Adrenal gland (tissue), 12 donors: ENCODE measurements around the gene SPACA4. TPM values are rescaled to one million over a fixed set of nuclear protein-coding genes. Genes with fewer than 3 reads are reported as not detected.

Source experiments
- DNase-seq, 7 donors: peaks; one replicate each; pipeline ENCODE4 v3.0.0-alpha.2; 2019 to 2020
- H3K27ac ChIP-seq, 5 donors: fragments of 200-600 bp; sonication (generic) in 4 of 5; 1 replicate in 3 of 5; 2 replicates in 2 of 5; pipeline versions ENCODE4 v1.5.1 to v1.8.0; 2016 to 2020; ENCODE audit warnings: mild to moderate bottlenecking in 1 of 5
- H3K27me3 ChIP-seq: fragments of 200-600 bp; 2 replicates; pipeline ENCODE4 v1.8.0; 2021
- H3K36me3 ChIP-seq, 2 donors: fragments of 200-600 bp; replicated peaks in 1 of 2; 1 replicate in 1 of 2; 2 replicates in 1 of 2; pipeline versions ENCODE4 v1.5.1 to v1.8.0; 2018 to 2022
- H3K4me1 ChIP-seq, 2 donors: fragments of 200-600 bp; replicated peaks in 1 of 2; 1 replicate in 1 of 2; 2 replicates in 1 of 2; pipeline versions ENCODE4 v1.5.1 to v1.8.0; 2018 to 2021
- H3K4me3 ChIP-seq, 4 donors: fragments of 200-600 bp; sonication (generic) in 3 of 4; one replicate each; pipeline ENCODE4 v1.5.1; 2016 to 2018
- H3K9me3 ChIP-seq, 3 donors: fragments of 200-600 bp; sonication (generic) in 1 of 3; replicated peaks in 1 of 3; 1 replicate in 2 of 3; 2 replicates in 1 of 3; pipeline versions ENCODE4 v1.5.1 to v1.8.0; 2016 to 2021
- CTCF ChIP-seq, 6 experiments: fragments of 450-650 bp in 4 of 6; fragments of 200-600 bp in 2 of 6; sonication (generic) in 1 of 6; IDR thresholded peaks; 1 replicate in 5 of 6; 2 replicates in 1 of 6; pipeline versions ENCODE4 v1.5.1 to v1.8.0; 2016 to 2021; ENCODE audit warnings: antibody characterized with exemption in 6 of 6, mild to moderate bottlenecking in 2 of 6, moderate library complexity in 1 of 6
- POLR2A ChIP-seq, 2 donors: fragments of 450-650 bp; IDR thresholded peaks; one replicate each; pipeline ENCODE4 v1.6.1; 2017; ENCODE audit warnings: antibody characterized with exemption in 2 of 2, mild to moderate bottlenecking in 2 of 2, moderate library complexity in 1 of 2
- WGBS, 4 donors: extraction: QIAGEN DNeasy Blood & Tissue Kit in 2 of 4; methylation state at CpG; one replicate each; pipeline versions ENCODE4 v1.1.5 to v1.1.7; 2013 to 2017; 5-methylcytosine and 5-hydroxymethylcytosine counted together
- intact Hi-C, 2 donors: fragments of 100-400 bp; cut with DNase I; formaldehyde crosslinking; loops; one replicate each; pipeline versions ENCODE4 v1.14.1 to v1.15.0; 2022 to 2023
- polyA plus RNA-seq, 3 donors: library from polyadenylated mRNA; stranded (reverse); fragments of 200-250 nt in 2 of 3; fragments of 350-450 nt in 1 of 3; fragmentation: Illumina TruSeq in 1 of 3; extraction: RNeasy Lipid Tissue Mini Kit (QIAGEN cat#74804) in 1 of 3; gene quantifications; one replicate each; pipeline ENCODE4 v1.2.3, GENCODE V29; 2013 to 2014
- total RNA-seq, 9 donors: library from RNA; depleted of rRNA in 4 of 9; stranded (reverse); fragments of >200 nt in 4 of 9; fragments of 120-200 nt in 1 of 9; fragmentation: NEBNext Ultra II Directional in 1 of 9; extraction: Animal tissue kit (Norgen Biotek cat#: 25700) in 1 of 9; gene quantifications; one replicate each; pipeline versions ENCODE4 v1.1.0 to v1.2.4, GENCODE V29; 2013 to 2023
- donor health status: healthy with polysubstance abuse.
- donor health status: Bipolar disorder and iron deficiency.
- donor health status: DM: yes; HTN: yes; CAD: no.
- donor health status: DM: no; HTN: no; CAD: no.
- donor health status: DM: no; HTN: no; CAD: no.
- donor health status: DM: yes; HTN: yes; CAD: no.

SPACA4 gene
- total and polyA plus RNA-seq, 12 donors: not detected

- peaks cover 0 to 8% of the 10 kb centered on the region in 2 donors for H3K4me1 ChIP-seq
- H3K27ac ChIP-seq: no peak overlapping the region
- intact Hi-C loops: no loop called here
- no peak for DNase-seq
- H3K9me3 ChIP-seq: no peaks in the 10 kb centered on the region
- H3K36me3 ChIP-seq: no peaks in the 10 kb centered on the region
- WGBS, 4 donors: 78 to 92% (median 90%) methylated on average over 3 to 5 of the region's 5 CpGs
- no peaks in the 10 kb centered on the region for H3K27me3 ChIP-seq
- TF ChIP-seq CTCF (IDR thresholded peaks at IDR 0.05) (no peak), POLR2A (IDR thresholded peaks at IDR 0.05) (no peak)
- no peak overlapping the region for H3K4me3 ChIP-seq
Observed at GRCh38 chr19:48591021-48591420, 15.5 kb upstream of the SPACA4 start.

- TF ChIP-seq CTCF (IDR thresholded peaks at IDR 0.05): no peak
- TF ChIP-seq POLR2A (IDR thresholded peaks at IDR 0.05): no peak
- Histone ChIP-seq H3K36me3 (no peaks in the 10 kb centered on the region), H3K4me1 (no peaks in the 10 kb centered on the region), H3K9me3 (no peaks in the 10 kb centered on the region), H3K27me3 (no peaks in the 10 kb centered on the region), H3K27ac (no peak overlapping the region), H3K4me3 (no peak overlapping the region)
- intact Hi-C loops: no loop called here
- WGBS, 4 donors: 86 to 92% (median 88%) methylated on average over 9 of the region's 9 CpGs
- no peak for DNase-seq
Observed at GRCh38 chr19:48595171-48595570, 11.4 kb upstream of the SPACA4 start.

- Histone ChIP-seq H3K4me3 (no peak overlapping the region), H3K9me3 (no peaks in the 10 kb centered on the region), H3K27me3 (no peaks in the 10 kb centered on the region), H3K27ac (no peak overlapping the region), H3K36me3 (no peaks in the 10 kb centered on the region), H3K4me1 (no peaks in the 10 kb centered on the region)
- intact Hi-C loops: no loop called here
- no peak for DNase-seq
- no peak for TF ChIP-seq CTCF (IDR thresholded peaks at IDR 0.05)
- TF ChIP-seq POLR2A (IDR thresholded peaks at IDR 0.05): no peak
- WGBS, 4 donors: 67 to 80% (median 76%) methylated on average over 6 of the region's 6 CpGs
Observed at GRCh38 chr19:48595833-48596232, 10.7 kb upstream of the SPACA4 start.

GRCh38 chr19:48596237-48596636, 10.3 kb upstream of the SPACA4 start:
- intact Hi-C loops: no loop called here
- Histone ChIP-seq H3K27me3 (no peaks in the 10 kb centered on the region), H3K36me3 (no peaks in the 10 kb centered on the region), H3K27ac (no peak overlapping the region), H3K9me3 (no peaks in the 10 kb centered on the region), H3K4me3 (no peak overlapping the region), H3K4me1 (no peaks in the 10 kb centered on the region)
- no peak for DNase-seq
- TF ChIP-seq POLR2A (IDR thresholded peaks at IDR 0.05) (no peak), CTCF (IDR thresholded peaks at IDR 0.05) (no peak)
- WGBS, 4 donors: 62 to 73% (median 71%) methylated on average over 3 to 4 of the region's 4 CpGs; no CpG with 5 or more reads in 1 of the 4 donors
